GM12801 (cell line): Measurements from ENCODE around the gene F11R.

Experiments used
- TF ChIP-seq, protein P1 (sequence below): IDR thresholded peaks from one replicate; pipeline ENCODE4 v1.5.1; 2011; ENCODE audit warnings: control low read depth; ENCODE audit not compliant: insufficient read length; ENCODE audit errors: extremely low read depth

The F11R gene

DNA sequence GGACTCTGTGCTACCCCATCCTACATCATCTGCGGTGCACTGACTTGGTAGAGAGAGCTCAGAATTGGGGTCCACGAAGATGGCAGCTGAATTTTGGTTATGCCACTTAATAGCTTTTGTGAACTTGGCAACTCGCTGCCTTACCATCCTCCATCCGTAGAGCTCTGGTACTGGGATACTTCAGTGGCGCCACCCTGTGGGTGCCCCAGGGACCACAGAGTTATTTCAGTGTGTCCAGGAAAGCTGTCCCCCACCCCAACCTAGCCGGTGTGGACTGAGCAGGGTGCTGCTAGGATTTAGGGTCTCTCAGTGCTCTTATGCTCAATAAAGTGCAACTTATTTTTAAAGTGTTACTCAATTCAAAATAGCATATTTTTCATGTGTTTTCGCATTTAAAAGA lies 33.9 kb upstream of the F11R start:
- TF ChIP-seq, protein P1, sequence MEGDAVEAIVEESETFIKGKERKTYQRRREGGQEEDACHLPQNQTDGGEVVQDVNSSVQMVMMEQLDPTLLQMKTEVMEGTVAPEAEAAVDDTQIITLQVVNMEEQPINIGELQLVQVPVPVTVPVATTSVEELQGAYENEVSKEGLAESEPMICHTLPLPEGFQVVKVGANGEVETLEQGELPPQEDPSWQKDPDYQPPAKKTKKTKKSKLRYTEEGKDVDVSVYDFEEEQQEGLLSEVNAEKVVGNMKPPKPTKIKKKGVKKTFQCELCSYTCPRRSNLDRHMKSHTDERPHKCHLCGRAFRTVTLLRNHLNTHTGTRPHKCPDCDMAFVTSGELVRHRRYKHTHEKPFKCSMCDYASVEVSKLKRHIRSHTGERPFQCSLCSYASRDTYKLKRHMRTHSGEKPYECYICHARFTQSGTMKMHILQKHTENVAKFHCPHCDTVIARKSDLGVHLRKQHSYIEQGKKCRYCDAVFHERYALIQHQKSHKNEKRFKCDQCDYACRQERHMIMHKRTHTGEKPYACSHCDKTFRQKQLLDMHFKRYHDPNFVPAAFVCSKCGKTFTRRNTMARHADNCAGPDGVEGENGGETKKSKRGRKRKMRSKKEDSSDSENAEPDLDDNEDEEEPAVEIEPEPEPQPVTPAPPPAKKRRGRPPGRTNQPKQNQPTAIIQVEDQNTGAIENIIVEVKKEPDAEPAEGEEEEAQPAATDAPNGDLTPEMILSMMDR = no peak

DNA sequence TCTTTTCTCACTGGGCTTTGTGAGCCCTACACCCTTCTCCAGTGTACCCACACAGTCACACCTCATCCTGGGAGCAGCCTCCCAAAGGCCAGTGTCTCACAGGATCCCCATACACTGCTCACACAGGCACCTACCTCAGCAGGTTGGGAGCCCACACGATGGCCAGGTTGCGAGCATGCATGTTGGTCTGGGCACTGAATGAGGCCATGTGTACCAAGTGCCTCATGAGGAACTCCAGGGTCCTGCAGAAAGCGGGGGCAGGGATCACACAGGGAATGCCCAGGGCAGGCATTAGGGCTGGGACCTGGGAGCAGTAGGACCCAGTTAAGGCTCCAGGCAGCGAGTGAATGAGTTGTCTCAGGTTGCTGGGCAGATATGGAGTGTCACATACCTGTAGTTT lies 33.3 kb upstream of the F11R start:
- TF ChIP-seq, protein P1 = no peak

DNA sequence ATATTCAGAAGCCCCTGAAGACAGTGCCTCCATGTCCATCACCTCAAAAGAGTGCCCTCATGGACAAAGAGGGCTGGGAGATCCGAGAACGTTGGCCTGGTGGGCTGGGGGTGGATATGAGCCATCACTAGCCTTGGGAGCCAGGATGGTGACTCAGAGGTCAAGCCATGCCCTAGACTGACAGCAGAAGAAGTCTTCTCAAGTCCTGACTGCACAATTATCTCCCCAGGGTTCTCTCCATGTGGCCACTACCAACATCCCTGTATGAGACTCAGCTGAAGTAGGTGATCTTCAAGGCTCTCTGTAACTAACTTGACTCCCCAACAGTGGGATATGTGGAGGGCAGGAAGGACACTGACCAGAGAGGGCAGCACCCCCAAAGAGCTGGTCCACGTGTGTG lies 31.9 kb upstream of the F11R start:
- TF ChIP-seq, protein P1 = no peak

DNA sequence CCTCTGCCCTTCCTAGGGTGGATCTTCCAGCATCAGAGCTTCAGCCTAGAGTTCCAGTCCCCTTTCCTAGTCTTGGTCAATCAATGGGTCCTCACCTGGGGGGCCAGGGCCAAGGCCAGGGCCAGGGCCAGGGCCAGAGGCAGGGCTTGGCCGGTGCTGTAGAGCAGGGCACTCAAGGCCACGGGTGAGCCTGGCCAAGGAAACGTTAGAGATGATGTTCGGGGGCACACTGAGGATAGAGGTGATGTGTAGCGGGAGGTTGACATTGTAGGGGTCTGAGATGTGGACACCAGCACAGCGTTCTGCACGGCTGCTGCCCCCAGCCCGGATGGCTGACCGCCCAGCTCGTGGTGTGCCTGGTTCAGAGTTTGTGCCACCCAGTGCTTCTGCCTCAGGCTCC lies 30.3 kb upstream of the F11R start:
- TF ChIP-seq, protein P1 = no peak

DNA sequence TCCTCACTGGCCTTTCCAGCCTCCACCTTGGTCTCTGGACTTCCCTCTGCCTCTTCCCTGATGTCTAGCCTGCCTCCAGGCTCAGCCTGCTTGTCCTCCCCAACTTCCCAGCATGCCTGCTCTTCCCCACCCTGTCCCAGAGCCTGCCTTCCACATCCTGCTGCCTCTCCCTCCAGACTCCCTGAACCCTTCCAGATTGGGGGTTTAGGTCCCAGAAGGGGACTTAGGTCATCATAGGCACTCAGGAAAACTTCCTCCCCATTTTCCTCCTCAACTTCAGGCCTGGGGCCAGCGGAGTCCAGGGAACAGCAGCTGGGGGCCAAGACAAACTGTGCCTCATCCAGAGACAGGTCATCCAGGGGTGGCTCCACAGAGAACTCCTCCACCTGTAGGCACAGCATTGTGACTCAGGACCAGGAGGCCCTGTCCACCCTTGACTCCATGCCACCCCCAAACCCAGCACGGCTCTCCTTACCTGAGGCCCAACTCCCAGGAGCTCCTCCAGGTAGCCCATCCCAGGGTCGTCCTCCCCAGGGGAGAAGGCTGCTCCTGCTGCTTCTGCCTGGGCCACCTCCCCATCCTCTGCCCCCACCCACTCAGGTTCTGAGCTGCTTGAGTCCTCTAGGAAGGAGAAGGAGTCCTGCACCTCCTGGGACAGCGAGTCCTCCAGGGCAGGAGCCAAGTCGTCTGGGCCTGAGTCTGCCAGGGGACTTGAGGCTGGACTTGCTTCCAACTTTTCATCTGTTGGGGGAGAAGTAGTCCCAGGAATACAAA lies 28.2 kb upstream of the F11R start:
- TF ChIP-seq, protein P1 = no peak

DNA sequence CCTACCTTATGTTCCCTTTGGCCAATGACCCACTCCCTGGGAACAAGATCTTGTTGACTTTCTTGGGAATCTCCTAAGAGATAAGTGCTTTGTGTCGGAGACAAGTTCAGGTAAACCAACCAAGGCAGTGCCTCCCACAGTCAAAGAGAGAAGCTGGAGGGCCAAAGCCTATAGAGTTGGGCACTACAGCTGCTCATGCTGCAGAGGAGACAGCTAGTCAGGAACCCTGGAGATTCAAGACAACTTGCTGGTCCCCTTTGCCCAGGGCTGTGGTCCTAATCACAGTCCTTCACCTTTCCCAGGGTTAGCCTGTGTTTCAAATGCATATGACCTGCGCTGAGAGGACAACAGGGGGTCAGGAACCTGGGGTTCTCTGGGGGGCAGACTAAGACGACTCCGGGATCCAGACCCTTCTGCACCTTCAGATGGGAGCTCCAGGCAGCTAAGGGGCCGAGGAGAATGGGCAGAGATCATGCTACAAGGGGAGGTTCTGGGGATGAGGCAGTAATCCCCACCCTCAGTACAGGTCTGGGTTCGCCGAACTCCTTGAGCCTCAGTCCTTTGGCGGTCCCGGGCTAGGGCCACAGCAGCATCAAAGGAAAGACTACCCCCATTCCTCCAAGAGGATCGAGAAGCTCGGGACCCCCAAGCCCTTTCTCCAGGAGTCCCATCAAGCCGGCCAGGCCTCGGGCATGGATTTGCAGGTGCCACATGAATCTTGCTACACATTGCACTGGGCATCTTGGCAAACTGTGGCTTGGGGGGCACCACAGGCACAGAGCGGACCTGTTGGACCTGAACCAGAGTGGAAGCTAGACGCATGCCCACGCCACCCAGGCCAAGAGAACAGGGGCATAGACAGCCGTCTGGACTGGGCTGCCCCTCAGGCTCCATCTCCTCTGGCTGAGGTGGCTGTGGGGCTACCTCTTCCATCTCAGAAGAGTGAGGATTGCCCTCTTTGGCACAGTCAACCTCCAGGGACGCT lies 26.8 kb upstream of the F11R start:
- TF ChIP-seq, protein P1 = no peak

DNA sequence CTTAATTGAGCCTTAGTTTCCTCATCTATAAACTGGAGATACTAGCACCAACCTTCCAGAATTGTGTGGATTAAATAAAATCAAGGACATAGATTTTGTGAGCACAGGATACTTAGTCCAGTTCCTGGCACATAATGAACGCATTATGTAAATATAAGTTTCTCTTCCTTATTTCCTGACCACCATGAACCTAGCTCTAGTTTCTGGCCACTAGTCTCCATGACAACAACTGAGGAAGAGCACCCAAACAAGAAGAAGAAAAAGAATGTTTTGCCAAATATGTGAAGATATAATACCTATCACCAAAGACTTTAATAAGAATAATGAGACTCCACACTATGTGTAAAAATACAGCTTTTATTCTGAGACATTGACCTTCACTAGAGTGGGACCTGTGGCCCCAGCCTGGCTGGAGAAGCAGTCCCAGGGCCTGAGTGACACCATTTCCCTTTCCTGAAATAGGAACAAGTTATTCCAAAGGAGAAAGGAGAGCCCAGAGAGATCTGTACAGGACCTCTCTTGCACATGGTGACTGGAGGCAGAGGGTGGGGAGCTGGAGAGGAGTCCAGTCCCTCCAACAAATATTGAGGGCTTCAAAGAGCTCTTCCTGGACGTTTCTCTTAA lies 25.8 kb upstream of the F11R start:
- TF ChIP-seq, protein P1 = no peak
